Stimulated activated CD8-positive, alpha-beta memory T cell treated with anti-CD3 and anti-CD28 coated beads, Interleukin-15, amount 100 ng/mL, for 1 hour (primary cell): ENCODE results near the gene CA10.

Experiments used
- DNase-seq: peaks from one replicate; pipeline ENCODE4 v3.0.0-alpha.2; 2020; ENCODE audit warnings: low read depth

Gene CA10

DNA sequence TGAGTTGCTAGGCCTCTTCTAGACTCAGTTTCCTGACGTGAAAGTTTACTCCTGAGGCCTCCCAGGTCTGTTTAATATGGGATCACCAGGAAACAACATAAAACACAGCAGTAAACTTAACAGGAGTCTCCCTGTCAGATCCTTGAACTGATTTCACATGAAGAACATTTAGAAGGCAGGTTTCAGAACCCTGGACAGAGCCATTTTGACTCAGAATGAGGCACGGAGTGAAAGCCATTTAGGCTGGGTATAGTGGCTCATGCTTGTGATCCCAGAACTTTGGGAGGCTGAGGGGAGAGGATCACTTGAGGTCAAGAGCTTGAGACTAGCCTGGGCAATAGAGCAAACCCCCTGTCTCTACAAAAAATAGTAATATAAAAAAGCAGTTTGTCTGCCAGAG lies 289.1 kb downstream of the CA10 start:
- DNase-seq = no peak

GRCh38 chr17:51860954-51861561 lies 297.5 kb downstream of the CA10 start:
- DNase-seq = no peak

DNA sequence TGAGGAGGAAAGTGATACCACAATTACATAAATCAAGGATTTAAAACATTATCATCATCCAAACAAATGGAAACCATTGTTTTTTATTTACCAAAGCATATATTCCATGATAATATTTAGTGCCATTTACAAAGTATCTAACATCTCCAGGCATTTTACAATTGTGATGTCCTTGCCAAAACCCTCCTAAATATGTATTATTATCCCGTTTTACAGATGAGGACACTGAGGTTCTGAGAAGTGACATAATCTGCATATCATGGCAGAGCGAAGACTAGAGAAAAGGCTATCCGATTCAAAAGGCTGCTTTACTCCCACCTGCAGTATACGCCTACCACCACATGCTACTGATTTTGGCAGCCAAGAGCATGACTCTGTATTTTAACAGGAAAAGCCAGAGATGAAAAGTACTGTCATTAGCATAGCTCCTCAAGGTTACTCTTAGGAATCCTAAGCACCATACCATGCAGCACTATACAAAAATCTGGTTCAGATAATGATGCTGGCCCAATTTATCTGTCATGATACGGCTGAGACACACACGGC lies 301.4 kb downstream of the CA10 start:
- no peak for DNase-seq

DNA sequence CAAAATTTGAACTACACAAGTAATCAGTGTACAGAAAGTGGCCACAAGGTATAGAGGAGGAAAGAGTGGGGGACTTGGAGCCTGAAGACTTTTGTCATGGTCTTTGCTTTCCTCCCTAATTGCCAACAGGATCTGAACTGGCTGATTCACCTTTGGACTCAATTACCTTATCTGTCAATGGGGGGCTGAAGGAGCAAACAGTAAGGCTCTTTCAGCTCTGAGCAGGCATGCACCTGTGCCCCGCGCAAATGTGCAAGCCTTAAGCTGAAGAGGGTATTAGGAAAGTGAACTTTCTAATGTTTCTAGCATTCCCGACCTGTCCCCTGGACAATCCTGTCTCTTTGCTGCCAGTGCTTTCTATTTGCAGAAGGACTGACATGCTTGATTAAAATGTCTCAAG lies 302.7 kb downstream of the CA10 start:
- DNase-seq = no peak

DNA sequence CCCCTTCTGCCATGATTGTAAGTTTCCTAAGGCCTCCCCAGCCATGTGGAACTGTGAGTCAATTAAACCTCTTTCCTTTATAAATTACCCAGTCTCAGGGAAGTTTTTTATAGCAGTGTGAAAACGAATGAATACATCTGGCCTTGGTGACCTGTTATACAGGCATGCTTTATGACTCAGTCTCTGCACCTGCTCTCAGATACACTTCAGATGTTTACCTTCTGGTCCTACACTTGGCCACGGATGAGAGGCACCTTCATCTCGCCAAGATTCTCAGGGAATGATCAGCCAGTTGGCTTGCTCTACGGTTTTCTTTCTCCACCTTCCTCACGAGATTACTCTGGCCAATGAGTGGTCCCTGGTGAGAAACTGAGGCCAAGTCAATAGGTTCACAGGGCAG lies 304.7 kb downstream of the CA10 start:
- DNase-seq = no peak

- no peak for DNase-seq
These were observed 305.9 kb downstream of the CA10 start for GRCh38 chr17:51852603-51853002.

GRCh38 chr17:51850201-51850600 lies 308.3 kb downstream of the CA10 start:
- DNase-seq = no peak

DNA sequence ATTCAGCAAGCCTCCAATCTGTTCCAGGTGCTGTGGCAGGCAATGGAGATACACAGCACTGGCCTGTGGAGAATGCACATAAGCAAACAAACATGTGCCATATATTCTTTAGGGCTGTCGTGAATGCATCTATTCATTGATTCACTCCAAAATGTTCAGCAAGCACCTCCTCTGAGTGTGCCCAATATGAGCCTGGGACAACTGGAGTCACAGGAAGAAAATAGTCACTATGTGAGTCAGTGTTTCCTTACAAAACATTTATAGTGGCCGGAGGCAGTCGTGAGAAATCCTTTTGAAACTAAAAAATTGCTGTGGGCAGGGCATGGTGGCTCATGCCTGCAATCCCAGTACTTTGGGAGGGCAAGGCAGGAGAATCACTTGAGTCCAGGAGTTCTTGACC lies 310.1 kb downstream of the CA10 start:
- no peak for DNase-seq

GRCh38 chr17:51846566-51846965 lies 311.9 kb downstream of the CA10 start:
- DNase-seq = no peak

DNA sequence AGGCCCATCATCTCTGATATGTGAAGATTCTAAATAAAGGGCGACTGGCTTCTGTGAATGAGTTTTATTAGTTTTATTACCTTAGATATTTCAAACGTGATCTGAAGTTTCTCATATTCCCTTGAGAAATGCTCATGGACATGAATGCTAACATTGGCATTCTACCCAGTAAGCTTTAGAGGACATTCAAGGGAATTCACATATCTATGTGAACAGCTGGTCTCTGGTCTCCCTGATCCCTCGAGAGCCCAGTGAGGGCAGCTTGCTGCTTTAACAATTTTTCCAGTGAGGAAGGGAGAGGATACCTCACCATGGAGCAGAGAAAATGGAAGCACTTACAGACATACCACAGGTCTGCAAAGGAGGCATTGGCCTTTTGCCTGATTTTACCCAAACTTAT lies 312.7 kb downstream of the CA10 start:
- DNase-seq = no peak

GRCh38 chr17:51842763-51843162 lies 315.8 kb downstream of the CA10 start:
- no peak for DNase-seq

GRCh38 chr17:51841669-51842068 lies 316.8 kb downstream of the CA10 start:
- DNase-seq = no peak

DNA sequence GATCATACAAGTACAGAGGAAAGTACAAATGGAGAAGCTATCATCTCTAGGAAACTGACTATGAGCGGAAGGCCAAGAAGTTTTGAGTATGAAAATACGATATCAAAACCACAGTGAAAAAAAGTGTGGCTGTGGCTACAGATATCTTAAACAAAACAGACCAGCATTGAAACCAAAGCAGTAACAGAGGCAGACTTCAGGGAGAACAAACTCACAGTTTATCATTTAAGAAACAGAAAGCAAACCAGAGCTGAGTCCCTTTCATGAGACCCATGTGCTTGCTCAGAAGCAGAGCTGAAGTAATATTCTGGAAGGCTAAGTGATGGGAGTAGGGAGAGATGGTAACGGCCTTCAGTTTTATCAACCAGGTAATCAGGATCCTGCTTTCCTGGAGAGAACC lies 317.8 kb downstream of the CA10 start:
- DNase-seq = no peak

DNA sequence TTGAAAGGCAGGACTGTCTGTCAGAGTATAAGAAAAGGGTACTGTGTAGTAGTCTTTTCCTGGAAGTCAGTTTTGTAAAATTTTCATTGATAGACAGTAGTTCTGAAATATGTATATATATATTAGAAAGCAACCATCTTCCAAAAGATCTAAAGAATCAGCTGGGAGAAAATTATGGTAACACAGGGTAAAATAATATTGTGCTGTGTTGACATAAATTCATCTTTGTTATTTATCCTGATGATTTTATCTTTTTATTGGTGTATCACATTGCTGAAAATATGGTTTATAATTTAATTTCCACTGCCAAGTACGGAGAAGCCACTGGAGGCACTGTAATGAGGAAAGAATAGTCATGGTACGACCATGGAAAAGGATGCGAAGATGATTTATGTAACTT lies 324.9 kb downstream of the CA10 start:
- no peak for DNase-seq

GRCh38 chr17:51833045-51833444 lies 325.5 kb downstream of the CA10 start:
- DNase-seq = no peak

DNA sequence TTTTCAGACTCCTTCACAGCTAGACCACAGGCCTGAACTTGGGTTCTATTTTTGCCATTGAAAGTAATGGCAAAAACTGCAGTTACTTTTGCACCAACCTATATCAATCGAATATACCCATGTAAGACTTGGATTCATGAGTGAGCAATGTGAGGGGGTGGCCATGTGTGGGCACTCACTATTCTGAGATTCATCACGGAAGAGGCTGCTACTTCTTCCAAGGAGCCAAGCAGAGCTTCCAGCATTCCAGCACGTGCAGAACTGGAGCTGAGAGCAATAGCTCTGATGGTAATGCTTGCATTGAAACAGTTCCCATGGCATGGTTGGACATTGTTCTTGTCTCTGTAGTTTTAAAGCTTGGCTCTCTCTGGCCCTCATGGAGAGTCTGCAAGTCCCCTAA lies 327.6 kb downstream of the CA10 start:
- no peak for DNase-seq

GRCh38 chr17:51830451-51830850 lies 328.1 kb downstream of the CA10 start:
- DNase-seq = no peak

- DNase-seq = no peak
These were observed 329.6 kb downstream of the CA10 start for GRCh38 chr17:51828901-51829300.

DNA sequence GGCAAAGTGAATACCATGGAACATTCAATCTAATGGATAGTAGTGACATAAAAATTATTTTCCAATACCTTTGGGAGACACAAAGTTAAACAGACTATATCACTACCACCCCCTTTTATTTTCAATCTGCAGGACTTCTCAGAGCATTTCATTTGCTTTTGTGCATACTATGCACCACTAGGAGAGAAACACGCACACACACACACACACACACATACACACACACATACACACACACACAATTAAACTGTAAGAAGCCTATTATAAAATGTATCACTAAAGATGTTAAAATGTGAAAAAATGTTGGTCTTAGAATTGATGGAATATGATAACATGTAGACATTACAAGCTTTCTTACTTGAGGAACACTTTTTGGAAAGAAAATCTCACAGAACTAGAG lies 331.4 kb downstream of the CA10 start:
- no peak for DNase-seq

- no peak for DNase-seq
These were observed 337.7 kb downstream of the CA10 start for GRCh38 chr17:51820766-51821165.

DNA sequence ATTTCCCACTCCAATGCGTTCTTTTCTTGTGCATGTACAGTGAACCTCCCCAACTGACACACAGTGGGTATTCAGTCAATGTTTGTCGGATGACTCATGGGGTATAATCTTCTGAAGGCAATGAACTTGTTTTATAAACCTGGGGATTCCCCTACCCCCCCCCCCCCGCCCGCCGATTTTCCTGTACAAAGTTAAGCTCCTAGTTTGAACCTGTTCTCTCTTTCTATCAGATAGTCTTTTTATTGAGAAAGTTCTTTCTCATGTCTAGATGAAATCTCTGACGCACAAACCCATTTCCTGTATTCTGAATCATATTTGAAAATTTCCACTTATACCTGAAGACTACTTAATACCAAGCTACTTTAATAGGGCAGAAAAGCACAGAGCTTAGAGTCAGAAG lies 338.3 kb downstream of the CA10 start:
- no peak for DNase-seq

DNA sequence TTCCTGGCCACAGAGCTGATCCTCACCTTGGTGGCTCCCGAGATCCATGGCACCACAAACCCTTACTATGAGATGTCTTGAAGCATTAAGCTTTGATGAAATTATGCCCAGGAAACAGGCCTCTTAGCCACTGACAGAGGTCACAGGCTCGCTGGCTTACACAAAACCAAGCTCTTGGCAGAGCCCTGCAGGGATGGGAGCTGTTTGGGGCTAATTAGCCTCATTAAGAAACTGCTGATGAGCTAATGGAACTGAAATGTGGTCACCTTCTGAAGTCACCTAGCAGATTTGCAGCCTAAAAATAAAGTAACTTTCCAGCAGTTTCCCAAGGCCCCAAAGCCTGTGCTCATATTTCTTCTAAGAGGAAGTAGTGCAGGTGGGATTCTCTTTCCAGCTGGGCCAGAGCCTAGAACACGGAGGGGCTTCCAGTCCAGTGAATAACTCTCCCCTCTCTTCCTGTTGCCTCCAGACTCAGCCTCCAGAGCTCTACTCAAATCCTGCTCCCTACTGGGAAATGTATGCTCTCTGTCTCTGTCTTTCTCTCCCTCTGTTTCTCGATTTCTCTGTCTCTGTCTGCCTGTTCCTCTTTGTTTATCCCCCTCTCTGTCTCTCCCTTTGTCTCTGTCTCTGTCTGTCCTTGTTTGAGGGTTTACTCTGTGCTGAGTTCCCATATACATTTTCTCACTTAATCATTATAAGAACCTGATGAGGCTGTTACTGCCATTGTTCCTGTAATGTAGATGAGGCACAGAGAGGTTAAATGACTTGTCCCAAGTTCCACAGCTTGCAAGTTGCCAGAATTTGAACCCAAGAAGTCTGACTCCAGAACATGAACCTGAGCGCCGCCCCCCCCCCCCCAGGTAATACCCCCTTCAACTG lies 338.9 kb downstream of the CA10 start:
- no peak for DNase-seq

DNA sequence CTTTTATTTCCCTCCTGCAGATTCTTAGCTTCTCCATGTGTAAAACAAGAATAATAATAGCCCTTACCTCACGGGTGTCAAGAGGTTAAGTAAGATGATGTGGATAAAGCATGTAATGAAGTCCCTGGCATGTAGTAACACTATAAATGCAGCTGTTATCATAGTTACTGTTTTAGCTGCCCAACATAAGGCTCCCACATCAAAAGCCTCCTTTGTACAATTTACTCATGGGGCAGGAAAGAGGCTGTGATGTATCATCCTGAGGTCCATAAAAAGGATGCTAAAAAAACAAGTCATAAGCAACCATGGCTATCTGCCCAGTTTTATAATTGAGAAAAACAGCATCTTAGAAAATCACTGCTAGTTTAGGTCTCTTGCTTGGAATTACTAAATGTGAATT lies 339.7 kb downstream of the CA10 start:
- DNase-seq = no peak

DNA sequence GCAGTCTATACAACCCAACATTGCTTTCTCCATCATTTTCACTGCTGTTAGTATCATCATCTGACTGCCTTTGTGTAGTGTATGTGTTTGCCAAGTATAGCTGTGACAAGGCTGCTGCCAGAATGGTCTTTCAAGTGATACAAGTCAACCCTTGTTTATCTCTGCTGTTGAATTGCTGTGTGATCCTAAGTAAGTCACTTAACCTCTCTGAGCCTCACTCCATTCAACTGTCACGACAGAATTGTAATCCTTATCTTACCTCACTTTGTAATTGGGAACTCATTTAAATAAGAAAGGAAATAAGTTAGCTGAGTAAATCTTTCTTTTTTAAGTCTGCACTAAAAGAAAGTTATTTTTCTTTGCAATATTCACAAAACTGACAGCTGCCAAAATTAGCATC lies 340.6 kb downstream of the CA10 start:
- DNase-seq = no peak
